PC-3 (cell line): ENCODE results near the gene HDAC4. TPM values are rescaled to one million over a fixed set of nuclear protein-coding genes. Genes with fewer than 3 reads are reported as not detected.

Source experiments
- ATAC-seq: fragments of 200-7000 bp; cut with Tn5 transposase; 2 replicates; pipeline ENCODE4 v1.9.1; 2020; ENCODE audit warnings: mild to moderate bottlenecking, moderate library complexity
- BruUV-seq: library from RNA; stranded (reverse); fragments of 400-500 nt; replicated peaks from 2 replicates; lab custom pipeline; 2021; lab: Mats Ljungman, UMichigan
- CTCF ChIA-PET: fragments of 300-600 bp; sonication (Branson Sonifier 250); formaldehyde crosslinking; loops from one replicate; lab custom pipeline; 2022; ENCODE audit warnings: antibody characterized with exemption; lab: Charles Lee
- POLR2A ChIA-PET: fragments of 300-600 bp; sonication (Branson Sonifier 250); formaldehyde crosslinking; loops from one replicate; lab custom pipeline; 2022; ENCODE audit warnings: antibody characterized with exemption; ENCODE audit not compliant: unreplicated experiment; lab: Charles Lee
- DNase-seq: peaks from one replicate; pipeline ENCODE4 v3.0.0-alpha.2; 2015
- H2AFZ ChIP-seq: fragments of 300-600 bp; sonication (generic); 2 replicates; pipeline ENCODE4 v1.6.0; 2016; ENCODE audit warnings: antibody characterized with exemption, low read length
- H3F3A ChIP-seq: fragments of 300-600 bp; sonication (generic); one replicate; pipeline ENCODE4 v1.6.0; 2017; ENCODE audit warnings: antibody characterized with exemption, low read length, control low read depth, mild to moderate bottlenecking; ENCODE audit not compliant: unreplicated experiment
- H3K27ac ChIP-seq: fragments of 300-600 bp; sonication (generic); 2 replicates; pipeline ENCODE4 v1.5.1; 2016; ENCODE audit warnings: mild to moderate bottlenecking, low read length
- H3K27me3 ChIP-seq: fragments of 300-600 bp; sonication (generic); 2 replicates; pipeline ENCODE4 v1.6.1; 2016; ENCODE audit warnings: low read length, mixed read lengths
- H3K36me3 ChIP-seq: fragments of 300-600 bp; sonication (generic); 2 replicates; pipeline ENCODE4 v1.6.1; 2016; ENCODE audit warnings: low read depth, mixed run types, low read length, mixed read lengths
- H3K4me1 ChIP-seq: fragments of 300-600 bp; sonication (generic); 2 replicates; pipeline ENCODE4 v1.5.1; 2016; ENCODE audit warnings: low read length; ENCODE audit not compliant: insufficient read depth
- H3K4me2 ChIP-seq: fragments of 300-600 bp; sonication (generic); 2 replicates; pipeline ENCODE4 v1.6.0; 2016; ENCODE audit warnings: low read length
- H3K4me3 ChIP-seq: fragments of 300-600 bp; sonication (generic); 2 replicates; pipeline ENCODE4 v1.5.1; 2016; ENCODE audit warnings: mild to moderate bottlenecking, low read length, mixed read lengths
- H3K79me2 ChIP-seq: fragments of 300-600 bp; sonication (generic); 2 replicates; pipeline ENCODE4 v1.6.1; 2017; ENCODE audit warnings: low read length, mixed read lengths
- H3K9ac ChIP-seq: fragments of 300-600 bp; sonication (generic); 2 replicates; pipeline ENCODE4 v1.6.0; 2016; ENCODE audit warnings: mild to moderate bottlenecking, low read length
- H3K9me2 ChIP-seq: fragments of 300-600 bp; sonication (generic); replicated peaks from 2 replicates; pipeline ENCODE4 v1.6.1; 2016; ENCODE audit warnings: mixed run types, low read length, mixed read lengths
- H3K9me3 ChIP-seq: fragments of 300-600 bp; sonication (generic); 2 replicates; pipeline ENCODE4 v1.6.1; 2016; ENCODE audit warnings: low read length, mixed read lengths
- H4K20me1 ChIP-seq: fragments of 300-600 bp; sonication (generic); 2 replicates; pipeline ENCODE4 v1.6.1; 2016; ENCODE audit warnings: low read length, mixed read lengths
- CTCF ChIP-seq: fragments of 300-600 bp; sonication (generic); conservative IDR thresholded peaks from 2 replicates; pipeline ENCODE4 v1.5.1; 2017; ENCODE audit warnings: antibody characterized with exemption, low read depth, mild to moderate bottlenecking, low read length
- EZH2 ChIP-seq: fragments of 300-600 bp; sonication (generic); IDR thresholded peaks from one replicate; pipeline ENCODE4 v1.6.1; 2017; ENCODE audit warnings: antibody characterized with exemption, mild to moderate bottlenecking, low read length; ENCODE audit not compliant: unreplicated experiment
- EZH2phosphoT487 ChIP-seq: fragments of 300-600 bp; sonication (generic); IDR thresholded peaks from 2 replicates; pipeline ENCODE4 v1.6.1; 2018; ENCODE audit warnings: mild to moderate bottlenecking, antibody characterized with exemption, low read length, borderline replicate concordance
- intact Hi-C: fragments of 100-400 bp; cut with micrococcal nuclease; formaldehyde crosslinking; loops from 2 replicates; pipeline ENCODE4 v1.9.0; 2023
- total RNA-seq: library from RNA; depleted of rRNA; stranded (reverse); fragments of >200 nt; gene quantifications from 2 replicates; pipeline ENCODE4 v1.2.3, GENCODE V29; 2014

HDAC4 gene
- total RNA-seq, 1 experiment from 2014 or later = 8.5 TPM

GRCh38 chr2:239401881-239402233 is 1.0 kb upstream of the HDAC4 start:
- H3K4me3 ChIP-seq = peak overlapping the region; percentile 96
- peak overlapping the region; percentile 97 for H2AFZ ChIP-seq
- CTCF ChIA-PET = no interaction called here
- no peaks in the 10 kb centered on the region for H3K27me3 ChIP-seq
- no peaks in the 10 kb centered on the region for H3F3A ChIP-seq
- peak overlapping the region; percentile 98 for H3K27ac ChIP-seq
- peaks cover 11% of the 10 kb centered on the region; the same call in 1 of the 2 replicates for H4K20me1 ChIP-seq
- no peaks in the 10 kb centered on the region for H3K9me3 ChIP-seq
- ATAC-seq = peak; percentile 0; the same call in 1 of the 2 replicates
- no peaks in the 10 kb centered on the region for H3K36me3 ChIP-seq
- peak; percentile 11 for DNase-seq
- peak overlapping the region; percentile 99 for H3K9ac ChIP-seq
- TF ChIP-seq EZH2 (no peak), EZH2phosphoT487 (no peak), CTCF (no peak)
- BruUV-seq = TSS peak; percentile 86
- H3K9me2 ChIP-seq = no peaks in the 10 kb centered on the region
- H3K79me2 ChIP-seq = peaks cover 31% of the 10 kb centered on the region
- peaks cover 15% of the 10 kb centered on the region for H3K4me1 ChIP-seq
- intact Hi-C loops = loop anchor here (2.0 kb wide), 1 partner anchor 63 kb away; no protein-coding TSS in a partner anchor
- peak overlapping the region; percentile 99 for H3K4me2 ChIP-seq
- POLR2A ChIA-PET = interaction anchor here (0.5 kb wide), 1 partner anchor 63 kb away, joined by 4 read pairs; no protein-coding TSS in a partner anchor

GRCh38 chr2:239401067-239401880 is 454 bp upstream of the HDAC4 start:
- Histone ChIP-seq H3K9ac (peak overlapping the region; percentile 99), H3K4me1 (peaks cover 15% of the 10 kb centered on the region), H3K9me3 (no peaks in the 10 kb centered on the region), H2AFZ (peak overlapping the region; percentile 97), H3K36me3 (no peaks in the 10 kb centered on the region), H3K4me3 (peak overlapping the region; percentile 96), H3K79me2 (peaks cover 37% of the 10 kb centered on the region), H3F3A (no peaks in the 10 kb centered on the region), H4K20me1 (peaks cover 11% of the 10 kb centered on the region; the same call in 1 of the 2 replicates), H3K4me2 (peak overlapping the region; percentile 99), H3K27ac (peak overlapping the region; percentile 98), H3K9me2 (no peaks in the 10 kb centered on the region), H3K27me3 (no peaks in the 10 kb centered on the region)
- DNase-seq (peak; percentile 97), ATAC-seq (peak; percentile 96)
- CTCF ChIA-PET = no interaction called here
- POLR2A ChIA-PET = interaction anchor here (0.6 to 1.0 kb wide), 7 partner anchors 11 to 832 kb away, joined by 3 to 6 read pairs (median 3); no protein-coding TSS in a partner anchor
- intact Hi-C loops = loop anchor here (2.0 kb wide), 1 partner anchor 64 kb away; no protein-coding TSS in a partner anchor
- no peak for TF ChIP-seq CTCF
- no peak for TF ChIP-seq EZH2phosphoT487
- no peak for TF ChIP-seq EZH2
- BruUV-seq = no TSS peak
